Fibroblast of pulmonary artery (primary cell): Measurements from ENCODE around the gene TRRAP.

Experiments
- DNase-seq: peaks from one replicate; pipeline ENCODE4 v3.0.0-alpha.2; 2010; ENCODE audit warnings: low read depth
- H3K4me3 ChIP-seq: replicated peaks from 2 replicates; pipeline ENCODE4 v1.5.1; 2011; ENCODE audit warnings: low read depth, mild to moderate bottlenecking, control low read depth, low read length, moderate library complexity
- TF ChIP-seq, protein P1 (sequence below): IDR thresholded peaks from 2 replicates; pipeline ENCODE4 v1.5.1; 2011; ENCODE audit warnings: mild to moderate bottlenecking, control low read depth, low read length, inconsistent platforms; ENCODE audit errors: missing control alignments

The TRRAP gene

DNA sequence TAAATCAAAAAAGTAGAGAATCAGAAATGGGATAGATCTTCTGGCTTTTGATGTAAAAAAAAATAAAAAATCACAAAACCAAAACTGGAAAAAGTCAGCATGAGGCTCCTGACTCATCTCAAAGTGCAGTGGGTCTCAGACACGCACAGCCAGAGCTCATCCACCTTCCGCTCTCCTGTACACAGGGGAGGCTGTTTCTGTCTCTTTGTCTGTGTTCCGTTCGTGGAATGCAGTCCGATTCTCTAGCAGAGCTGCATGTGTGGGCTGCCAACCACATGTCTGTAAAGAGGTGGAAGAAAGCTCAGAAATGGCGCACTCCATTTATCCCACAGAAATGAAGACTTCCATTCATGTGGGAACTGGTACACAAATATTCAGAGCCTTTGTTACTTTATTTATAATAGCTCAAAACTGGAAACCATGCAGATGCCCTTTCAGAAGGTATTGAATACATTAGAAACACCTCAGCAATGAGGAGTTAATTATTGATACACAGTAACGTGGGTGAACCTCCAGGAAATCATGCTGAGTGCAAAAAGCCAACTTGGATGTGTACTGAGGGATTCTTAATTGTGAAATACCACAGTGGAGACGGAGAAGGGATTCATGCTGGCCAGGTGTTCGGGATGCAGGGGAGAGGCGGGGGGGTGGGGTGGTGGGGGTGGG is 123.3 kb downstream of the TRRAP start:
- H3K4me3 ChIP-seq: no peak overlapping the region
- TF ChIP-seq, protein P1, sequence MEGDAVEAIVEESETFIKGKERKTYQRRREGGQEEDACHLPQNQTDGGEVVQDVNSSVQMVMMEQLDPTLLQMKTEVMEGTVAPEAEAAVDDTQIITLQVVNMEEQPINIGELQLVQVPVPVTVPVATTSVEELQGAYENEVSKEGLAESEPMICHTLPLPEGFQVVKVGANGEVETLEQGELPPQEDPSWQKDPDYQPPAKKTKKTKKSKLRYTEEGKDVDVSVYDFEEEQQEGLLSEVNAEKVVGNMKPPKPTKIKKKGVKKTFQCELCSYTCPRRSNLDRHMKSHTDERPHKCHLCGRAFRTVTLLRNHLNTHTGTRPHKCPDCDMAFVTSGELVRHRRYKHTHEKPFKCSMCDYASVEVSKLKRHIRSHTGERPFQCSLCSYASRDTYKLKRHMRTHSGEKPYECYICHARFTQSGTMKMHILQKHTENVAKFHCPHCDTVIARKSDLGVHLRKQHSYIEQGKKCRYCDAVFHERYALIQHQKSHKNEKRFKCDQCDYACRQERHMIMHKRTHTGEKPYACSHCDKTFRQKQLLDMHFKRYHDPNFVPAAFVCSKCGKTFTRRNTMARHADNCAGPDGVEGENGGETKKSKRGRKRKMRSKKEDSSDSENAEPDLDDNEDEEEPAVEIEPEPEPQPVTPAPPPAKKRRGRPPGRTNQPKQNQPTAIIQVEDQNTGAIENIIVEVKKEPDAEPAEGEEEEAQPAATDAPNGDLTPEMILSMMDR: no peak
- no peak for DNase-seq

DNA sequence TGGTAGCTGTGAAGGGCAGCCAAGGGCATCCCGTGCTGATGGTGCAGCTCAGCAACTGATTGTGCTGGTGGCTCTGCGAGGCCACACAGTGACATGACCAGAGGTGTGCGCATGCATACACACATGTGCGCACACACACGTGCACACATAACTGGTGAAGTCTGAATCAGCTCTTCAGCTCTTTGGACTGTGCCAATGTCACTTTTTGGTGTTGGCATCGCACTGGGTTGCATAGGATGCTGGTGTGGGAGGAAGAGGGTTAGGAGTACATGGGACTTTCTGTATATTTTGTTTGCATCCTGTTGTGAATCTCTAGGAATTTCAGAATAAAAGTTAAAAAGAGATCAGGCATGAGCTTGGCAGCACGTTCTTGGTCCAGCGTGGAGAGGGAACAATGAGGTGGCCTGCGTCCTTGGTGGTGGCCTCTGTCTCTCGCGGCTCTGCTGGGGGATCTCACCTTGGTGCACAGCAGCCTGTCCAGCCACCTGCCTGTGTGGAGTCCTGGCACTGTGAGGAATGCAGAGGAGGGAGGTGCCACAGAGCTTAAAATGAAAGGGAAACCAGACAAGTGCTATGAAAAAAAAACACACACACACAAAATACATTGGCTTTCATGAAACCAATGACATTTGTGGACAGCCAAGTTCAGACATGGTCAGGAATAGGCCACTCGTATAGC is 124.0 kb downstream of the TRRAP start:
- no peak for DNase-seq
- no peak overlapping the region for H3K4me3 ChIP-seq
- TF ChIP-seq, protein P1: no peak

DNA sequence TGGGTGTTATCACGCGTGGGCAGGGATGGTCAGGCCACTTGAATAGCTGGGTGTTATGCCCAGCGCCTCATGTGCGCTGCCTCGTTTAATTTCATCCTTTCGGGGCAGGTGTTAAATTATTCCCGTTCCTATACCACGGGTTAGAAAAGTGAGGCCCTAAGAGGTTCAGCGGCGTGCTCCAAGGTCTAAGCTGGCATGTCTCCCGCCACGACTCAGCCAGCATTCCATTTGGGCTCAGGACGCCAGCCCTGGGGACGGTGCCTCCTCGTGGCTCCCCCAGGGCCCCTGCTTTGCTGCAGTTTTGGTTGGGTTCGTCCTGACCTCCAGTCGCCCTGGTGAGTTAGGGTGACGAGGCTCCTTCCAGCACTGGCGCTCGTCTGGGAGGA is 124.5 kb downstream of the TRRAP start:
- TF ChIP-seq, protein P1: no peak
- H3K4me3 ChIP-seq: no peak overlapping the region
- DNase-seq: no peak

DNA sequence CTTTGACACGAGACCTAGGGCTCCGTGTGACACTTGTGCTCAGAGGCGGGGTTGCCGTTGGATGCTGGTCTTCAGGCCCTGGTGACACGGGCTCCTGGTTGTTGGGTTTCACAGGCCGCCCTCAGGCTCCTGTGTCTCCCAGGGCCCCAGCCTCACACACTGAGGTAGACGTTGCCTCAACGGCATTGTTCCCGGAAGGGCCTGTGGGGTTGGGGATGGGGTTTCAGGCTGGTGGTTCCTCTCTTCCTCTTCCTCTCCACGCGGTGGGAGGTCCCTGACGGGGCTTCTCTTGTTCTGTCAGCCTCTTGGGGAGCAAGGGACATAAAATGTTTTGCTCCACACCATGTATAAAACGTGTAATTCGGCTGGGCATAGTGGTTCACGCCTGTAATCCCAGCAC is 125.1 kb downstream of the TRRAP start:
- TF ChIP-seq, protein P1: no peak
- no peak overlapping the region for H3K4me3 ChIP-seq
- DNase-seq: no peak

DNA sequence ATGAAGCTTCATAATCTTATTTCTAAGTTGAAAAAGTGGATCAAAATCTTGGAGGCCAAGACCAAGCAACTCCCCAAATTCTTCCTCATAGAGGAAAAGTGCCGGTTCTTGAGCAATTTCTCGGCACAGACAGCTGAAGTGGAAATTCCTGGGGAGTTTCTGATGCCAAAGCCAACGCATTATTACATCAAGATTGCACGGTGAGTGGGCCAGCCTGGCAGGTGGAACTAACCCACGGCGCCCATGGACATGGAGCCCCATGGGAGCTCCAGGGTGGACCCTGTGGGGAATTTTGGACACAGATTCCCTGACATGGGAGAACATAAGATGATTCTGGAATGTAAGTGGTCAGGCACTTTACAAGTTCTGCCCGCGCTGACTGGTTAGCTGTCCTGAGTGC is 125.9 kb downstream of the TRRAP start:
- DNase-seq: peak; percentile 10
- no peak overlapping the region for H3K4me3 ChIP-seq
- TF ChIP-seq, protein P1: no peak

DNA sequence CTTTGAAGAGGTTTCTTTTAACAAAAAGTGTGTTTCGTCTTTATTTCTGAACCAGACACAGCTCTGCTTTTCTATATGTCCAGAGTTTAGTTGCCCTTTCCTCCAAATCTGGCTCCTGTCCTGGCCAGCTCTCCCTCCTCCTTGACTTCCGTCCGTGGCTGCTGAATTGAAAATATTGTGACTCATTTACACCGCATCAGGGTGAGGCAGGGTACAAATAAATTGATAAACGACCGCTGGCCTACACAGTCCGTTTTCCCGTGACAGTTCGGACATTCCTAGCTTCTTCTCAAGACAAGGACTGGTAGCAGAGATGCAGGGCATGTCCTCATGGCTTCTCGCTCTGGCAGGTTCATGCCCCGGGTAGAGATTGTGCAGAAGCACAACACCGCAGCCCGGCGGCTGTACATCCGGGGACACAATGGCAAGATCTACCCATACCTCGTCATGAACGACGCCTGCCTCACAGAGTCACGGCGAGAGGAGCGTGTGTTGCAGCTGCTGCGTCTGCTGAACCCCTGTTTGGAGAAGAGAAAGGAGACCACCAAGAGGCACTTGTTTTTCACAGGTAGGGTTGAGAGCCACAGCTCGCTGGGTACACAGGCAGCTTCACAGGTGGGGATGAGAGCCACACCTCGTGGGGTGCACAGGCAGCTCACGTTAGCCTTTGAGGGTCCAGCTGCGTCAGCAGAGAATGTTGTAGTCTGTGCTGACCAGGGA is 126.6 kb downstream of the TRRAP start:
- no peak overlapping the region for H3K4me3 ChIP-seq
- TF ChIP-seq, protein P1: no peak
- no peak for DNase-seq
